Stimulated activated CD8-positive, alpha-beta memory T cell treated with anti-CD3 and anti-CD28 coated beads, Interleukin-15, amount 100 ng/mL, for 24 hours (primary cell): ENCODE data around the gene DNAJC22.
"Not testable (repeated sequence)": the region's sequence is repeated elsewhere in the genome, so short reads cannot be mapped to it uniquely, and the experiment has no call there.

ENCODE experiments used
- DNase-seq: peaks from one replicate; pipeline ENCODE4 v3.0.0-alpha.2; 2020; ENCODE audit warnings: low read depth

DNAJC22 gene

GRCh38 chr12:49331380-49332222, 15.1 kb upstream of the DNAJC22 start:
- DNase-seq = no peak

- no peak for DNase-seq
Observed at GRCh38 chr12:49332441-49332861, 14.2 kb upstream of the DNAJC22 start.

GRCh38 chr12:49332891-49333371, 13.8 kb upstream of the DNAJC22 start:
- no peak for DNase-seq

GRCh38 chr12:49333778-49334177, 12.9 kb upstream of the DNAJC22 start:
- DNase-seq = not testable (repeated sequence)

GRCh38 chr12:49334226-49334625, 12.5 kb upstream of the DNAJC22 start:
- no peak for DNase-seq

GRCh38 chr12:49334681-49335080, 12.0 kb upstream of the DNAJC22 start:
- no peak for DNase-seq

GRCh38 chr12:49335118-49335954, 11.4 kb upstream of the DNAJC22 start:
- DNase-seq = no peak

GRCh38 chr12:49335955-49336644, 10.6 kb upstream of the DNAJC22 start:
- DNase-seq = no peak

GRCh38 chr12:49336645-49337584, 9.8 kb upstream of the DNAJC22 start, which contains the start of gene C1QL4:
Gene C1QL4 (minus strand): TSS chr12:49337188. CDS start chr12:49336477, 711 bp downstream.
- DNase-seq = peak; percentile 87

- no peak for DNase-seq
Observed at GRCh38 chr12:49338830-49339463, 7.7 kb upstream of the DNAJC22 start.

GRCh38 chr12:49339464-49339861, 7.2 kb upstream of the DNAJC22 start:
- no peak for DNase-seq

GRCh38 chr12:49340095-49340870, 6.4 kb upstream of the DNAJC22 start:
- no peak for DNase-seq

GRCh38 chr12:49340971-49341776, 5.5 kb upstream of the DNAJC22 start:
- DNase-seq = no peak

- no peak for DNase-seq
Observed at GRCh38 chr12:49341777-49342065, 5.0 kb upstream of the DNAJC22 start.

- peak; percentile 56 for DNase-seq
Observed at GRCh38 chr12:49342066-49342913, 4.4 kb upstream of the DNAJC22 start.

GRCh38 chr12:49342914-49343731, 3.6 kb upstream of the DNAJC22 start:
- DNase-seq = no peak

GRCh38 chr12:49344486-49345050, 2.1 kb upstream of the DNAJC22 start:
- no peak for DNase-seq
